ENCODE measurements around the gene SEZ6L.

- TF ChIP-seq, protein P1, sequence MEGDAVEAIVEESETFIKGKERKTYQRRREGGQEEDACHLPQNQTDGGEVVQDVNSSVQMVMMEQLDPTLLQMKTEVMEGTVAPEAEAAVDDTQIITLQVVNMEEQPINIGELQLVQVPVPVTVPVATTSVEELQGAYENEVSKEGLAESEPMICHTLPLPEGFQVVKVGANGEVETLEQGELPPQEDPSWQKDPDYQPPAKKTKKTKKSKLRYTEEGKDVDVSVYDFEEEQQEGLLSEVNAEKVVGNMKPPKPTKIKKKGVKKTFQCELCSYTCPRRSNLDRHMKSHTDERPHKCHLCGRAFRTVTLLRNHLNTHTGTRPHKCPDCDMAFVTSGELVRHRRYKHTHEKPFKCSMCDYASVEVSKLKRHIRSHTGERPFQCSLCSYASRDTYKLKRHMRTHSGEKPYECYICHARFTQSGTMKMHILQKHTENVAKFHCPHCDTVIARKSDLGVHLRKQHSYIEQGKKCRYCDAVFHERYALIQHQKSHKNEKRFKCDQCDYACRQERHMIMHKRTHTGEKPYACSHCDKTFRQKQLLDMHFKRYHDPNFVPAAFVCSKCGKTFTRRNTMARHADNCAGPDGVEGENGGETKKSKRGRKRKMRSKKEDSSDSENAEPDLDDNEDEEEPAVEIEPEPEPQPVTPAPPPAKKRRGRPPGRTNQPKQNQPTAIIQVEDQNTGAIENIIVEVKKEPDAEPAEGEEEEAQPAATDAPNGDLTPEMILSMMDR (IDR thresholded peaks at IDR 0.05): no peak
- no peak for TF ChIP-seq POLR2A (IDR thresholded peaks at IDR 0.05)
Observed at GRCh38 chr22:26276529-26277160, 107.4 kb downstream of the SEZ6L start.

Measured in adrenal gland (tissue), 5 donors.